H9 (cell line): ENCODE measurements around the gene PPRC1. TPM values are rescaled to one million over a fixed set of nuclear protein-coding genes. Genes with fewer than 3 reads are reported as not detected.
A peak's percentile ranks its signal among the peaks of the same experiment; 100 is the strongest.

Source experiments
- DNase-seq: peaks from one replicate; pipeline ENCODE4 v3.0.0-alpha.2; 2017
- H2AFZ ChIP-seq: one replicate; pipeline ENCODE4 v1.6.1; 2013; ENCODE audit warnings: mild to moderate bottlenecking, low read length, control low read depth, moderate library complexity
- H2AK5ac ChIP-seq: 2 replicates; pipeline ENCODE4 v1.6.1; 2013; ENCODE audit warnings: low read length, control low read depth, mixed read lengths; ENCODE audit not compliant: insufficient read length
- H2BK120ac ChIP-seq: one replicate; pipeline ENCODE4 v1.6.1; 2013; ENCODE audit warnings: low read depth, mild to moderate bottlenecking, low read length, control low read depth, inconsistent platforms; ENCODE audit not compliant: poor library complexity, severe bottlenecking
- H2BK12ac ChIP-seq: 2 replicates; pipeline ENCODE4 v1.6.1; 2013; ENCODE audit warnings: low read length, control low read depth, mixed read lengths, low read depth; ENCODE audit not compliant: insufficient read length
- H2BK15ac ChIP-seq: 2 replicates; pipeline ENCODE4 v1.6.1; 2013; ENCODE audit warnings: low read depth, low read length, control low read depth
- H2BK20ac ChIP-seq: one replicate; pipeline ENCODE4 v1.6.1; 2013; ENCODE audit warnings: low read depth, mild to moderate bottlenecking, low read length, control low read depth, inconsistent platforms; ENCODE audit not compliant: poor library complexity, severe bottlenecking
- H2BK5ac ChIP-seq: 2 replicates; pipeline ENCODE4 v1.6.1; 2013; ENCODE audit warnings: low read length, control low read depth, mixed read lengths; ENCODE audit not compliant: insufficient read length
- H3K14ac ChIP-seq: 2 replicates; pipeline ENCODE4 v1.6.1; 2013; ENCODE audit warnings: low read length, control low read depth; ENCODE audit not compliant: insufficient read depth
- H3K18ac ChIP-seq: 2 replicates; pipeline ENCODE4 v1.6.1; 2013; ENCODE audit warnings: low read depth, mild to moderate bottlenecking, mixed read lengths, low read length, control low read depth; ENCODE audit not compliant: insufficient read length
- H3K23ac ChIP-seq: 2 replicates; pipeline ENCODE4 v1.6.1; 2013; ENCODE audit warnings: low read length, control low read depth, mixed read lengths, low read depth; ENCODE audit not compliant: insufficient read length
- H3K23me2 ChIP-seq: 2 replicates; pipeline ENCODE4 v1.6.1; 2013; ENCODE audit warnings: low read depth, mild to moderate bottlenecking, mixed read lengths, low read length, control low read depth; ENCODE audit not compliant: insufficient read length, poor library complexity, severe bottlenecking
- H3K27ac ChIP-seq: 2 replicates; pipeline ENCODE4 v1.5.1; 2013; ENCODE audit warnings: low read length, control low read depth, mixed read lengths, low read depth; ENCODE audit not compliant: insufficient read length
- H3K27me3 ChIP-seq: 2 replicates; pipeline ENCODE4 v1.6.1; 2013; ENCODE audit warnings: low read length, control low read depth, inconsistent platforms; ENCODE audit not compliant: insufficient read depth
- H3K4ac ChIP-seq: 2 replicates; pipeline ENCODE4 v1.6.1; 2013; ENCODE audit warnings: low read depth, mild to moderate bottlenecking, control low read depth, inconsistent platforms, low read length, moderate library complexity
- H3K4me1 ChIP-seq: 2 replicates; pipeline ENCODE4 v1.6.1; 2013; ENCODE audit warnings: low read length, control low read depth, inconsistent platforms; ENCODE audit not compliant: insufficient read depth
- H3K4me2 ChIP-seq: 2 replicates; pipeline ENCODE4 v1.6.1; 2013; ENCODE audit warnings: low read length, control low read depth, mixed read lengths; ENCODE audit not compliant: insufficient read length, insufficient read depth
- H3K56ac ChIP-seq: 2 replicates; pipeline ENCODE4 v1.6.1; 2013; ENCODE audit warnings: low read depth, mild to moderate bottlenecking, mixed read lengths, low read length, control low read depth; ENCODE audit not compliant: insufficient read length
- H3K79me1 ChIP-seq: 2 replicates; pipeline ENCODE4 v1.6.1; 2013; ENCODE audit warnings: low read depth, mild to moderate bottlenecking, moderate library complexity, low read length, control low read depth, inconsistent platforms; ENCODE audit not compliant: insufficient read depth, poor library complexity, severe bottlenecking
- H3K79me2 ChIP-seq: 2 replicates; pipeline ENCODE4 v1.6.1; 2013; ENCODE audit warnings: low read length, control low read depth, inconsistent platforms; ENCODE audit not compliant: insufficient read depth
- H3K9ac ChIP-seq: 2 replicates; pipeline ENCODE4 v1.6.1; 2013; ENCODE audit warnings: low read length, control low read depth, mixed read lengths; ENCODE audit not compliant: insufficient read length; ENCODE audit errors: extremely low read depth
- H3K9me3 ChIP-seq: one replicate; pipeline ENCODE4 v1.6.1; 2013; ENCODE audit warnings: low read depth, low read length, inconsistent platforms; ENCODE audit not compliant: control insufficient read depth
- H3T11ph ChIP-seq: one replicate; pipeline ENCODE4 v1.6.1; 2013; ENCODE audit warnings: mild to moderate bottlenecking, low read length, control low read depth, inconsistent platforms
- H4K20me1 ChIP-seq: one replicate; pipeline ENCODE4 v1.6.1; 2013; ENCODE audit not compliant: control insufficient read depth, insufficient read length, insufficient read depth
- H4K5ac ChIP-seq: 2 replicates; pipeline ENCODE4 v1.6.1; 2013; ENCODE audit warnings: low read depth, mild to moderate bottlenecking, mixed read lengths, low read length, control low read depth; ENCODE audit not compliant: insufficient read length
- H4K8ac ChIP-seq: replicated peaks from 2 replicates; pipeline ENCODE4 v1.6.1; 2013; ENCODE audit warnings: low read length, control low read depth, mixed read lengths, low read depth; ENCODE audit not compliant: insufficient read length
- H4K91ac ChIP-seq: 2 replicates; pipeline ENCODE4 v1.6.1; 2013; ENCODE audit warnings: low read depth, mild to moderate bottlenecking, moderate library complexity, mixed read lengths, low read length, control low read depth; ENCODE audit not compliant: insufficient read length
- H3K27ac Mint-ChIP-seq, 3 experiments: 2 replicates in 2 of 3; 3 replicates in 1 of 3; pipeline ENCODE4 v1.8.0; 2020 to 2021; ENCODE audit warnings: mixed read lengths in 3 of 3, mild to moderate bottlenecking in 1 of 3, moderate library complexity in 1 of 3
- H3K27me3 Mint-ChIP-seq: 2 replicates; pipeline ENCODE4 v1.8.0; 2021; ENCODE audit warnings: low read depth, mild to moderate bottlenecking, moderate library complexity, mixed read lengths
- H3K36me3 Mint-ChIP-seq, 3 experiments: 2 replicates in 2 of 3; 3 replicates in 1 of 3; pipeline ENCODE4 v1.8.0; 2020 to 2021; ENCODE audit warnings: low read depth in 3 of 3, mixed read lengths in 3 of 3; ENCODE audit not compliant: insufficient read depth in 1 of 3
- H3K4me1 Mint-ChIP-seq, 2 experiments: 2 replicates each; pipeline ENCODE4 v1.8.0; 2020; ENCODE audit warnings: mixed read lengths in 2 of 2
- H3K4me3 Mint-ChIP-seq, 2 experiments: 2 replicates in 1 of 2; 3 replicates in 1 of 2; pipeline ENCODE4 v1.8.0; 2020 to 2021; ENCODE audit warnings: mild to moderate bottlenecking in 2 of 2, mixed read lengths in 2 of 2, moderate library complexity in 1 of 2
- H3K9me3 Mint-ChIP-seq, 2 experiments: 2 replicates in 1 of 2; 3 replicates in 1 of 2; pipeline ENCODE4 v1.8.0; 2020; ENCODE audit warnings: mild to moderate bottlenecking in 2 of 2, mixed read lengths in 2 of 2, moderate library complexity in 1 of 2
- CTCF ChIP-seq: fragments of 200-600 bp; sonication (generic); conservative IDR thresholded peaks from 3 replicates; pipeline ENCODE4 v1.8.0; 2021; ENCODE audit warnings: antibody characterized with exemption, mild to moderate bottlenecking
- WGBS: extraction: QIAGEN DNeasy Blood & Tissue Kit; methylation state at CpG from one replicate; pipeline ENCODE4 v1.1.7; 2013; ENCODE audit warnings: missing lambda C conversion rate, low lambda C conversion rate, mixed read lengths; ENCODE audit not compliant: insufficient read length; ENCODE audit errors: extremely low coverage; 5-methylcytosine and 5-hydroxymethylcytosine counted together
- total RNA-seq: library from RNA; stranded (reverse); gene quantifications from 2 replicates; pipeline ENCODE4 v1.2.1, GENCODE V29; 2021

The PPRC1 gene
- total RNA-seq, 1 experiment from 2014 or later = 121 TPM

- no peak overlapping the region for H2AFZ ChIP-seq
These were observed 18.3 kb downstream of the PPRC1 start for GRCh38 chr10:102150970-102151773.

More at GRCh38 chr10:102150970-102151773, 18.3 kb downstream of the PPRC1 start:
- peak overlapping the region; percentile 47 for H2BK12ac ChIP-seq
- peak overlapping the region; percentile 70 for H3K9ac ChIP-seq
- H3K36me3 Mint-ChIP-seq = peaks cover 50 to 90% (median 73%) of the 10 kb centered on the region in 3 experiments
- peak overlapping the region; percentile 76 for H3K18ac ChIP-seq
- peak overlapping the region; percentile 81 for H2BK120ac ChIP-seq
- H2BK20ac ChIP-seq = no peak overlapping the region
- no peaks in the 10 kb centered on the region for H3K27me3 ChIP-seq
- H3T11ph ChIP-seq = no peak overlapping the region
- WGBS = no CpG with 5 or more reads among the region's 3 CpGs
- H2BK5ac ChIP-seq = peak overlapping the region; percentile 24
- no peak overlapping the region for H2AK5ac ChIP-seq
- peak overlapping the region; percentile 96 to 100 for H3K4me3 Mint-ChIP-seq
- H4K91ac ChIP-seq = no peak overlapping the region
- H2BK15ac ChIP-seq = no peak overlapping the region
- peak overlapping the region; percentile 28 for H3K4me2 ChIP-seq
- no peak for DNase-seq
- H3K9me3 Mint-ChIP-seq = no peaks in the 10 kb centered on the region; a peak in 1 of 5 replicates
- H3K4me1 Mint-ChIP-seq = peaks cover 18 to 19% of the 10 kb centered on the region in 2 experiments
- H3K4me1 ChIP-seq = peaks cover 2% of the 10 kb centered on the region; the same call in 1 of the 2 replicates
- peaks cover 5% of the 10 kb centered on the region for H3K23me2 ChIP-seq
- no peak overlapping the region for H3K23ac ChIP-seq
- H3K14ac ChIP-seq = peak overlapping the region; percentile 71
- H3K27ac ChIP-seq = peak overlapping the region; percentile 95
- H4K20me1 ChIP-seq = no peaks in the 10 kb centered on the region
- H3K56ac ChIP-seq = no peak overlapping the region
- H3K79me2 ChIP-seq = peaks cover 30% of the 10 kb centered on the region
- no peaks in the 10 kb centered on the region for H3K9me3 ChIP-seq
- H3K4ac ChIP-seq = no peak overlapping the region
- no peak overlapping the region for H4K8ac ChIP-seq
- peak overlapping the region; percentile 48 for H4K5ac ChIP-seq
- H3K27ac Mint-ChIP-seq = peak overlapping the region; percentile 98 to 99 (median 99)
- peaks cover 3% of the 10 kb centered on the region for H3K79me1 ChIP-seq
- TF ChIP-seq CTCF = no peak
- no peaks in the 10 kb centered on the region for H3K27me3 Mint-ChIP-seq
